22Rv1 (cell line): ENCODE results near the gene SPATA31C1.
"Not testable (repeated sequence)": the region's sequence is repeated elsewhere in the genome, so short reads cannot be mapped to it uniquely, and the experiment has no call there.

Experiments
- CTCF ChIP-seq: fragments of 450-650 bp; IDR thresholded peaks from 2 replicates; pipeline ENCODE4 v1.5.1; 2017; ENCODE audit warnings: mild to moderate bottlenecking
- ZFX ChIP-seq: fragments of 450-650 bp; IDR thresholded peaks from 2 replicates; pipeline ENCODE4 v1.6.1; 2017; ENCODE audit warnings: antibody characterized with exemption, borderline replicate concordance

GRCh38 chr9:87939096-87939495 is 21.3 kb downstream of the SPATA31C1 start:
- TF ChIP-seq CTCF, ZFX: not testable (repeated sequence)
